ENCODE results near the gene RARRES2. TPM values are rescaled to one million over a fixed set of nuclear protein-coding genes. Genes with fewer than 3 reads are reported as not detected.
"Not testable (repeated sequence)": the region's sequence is repeated elsewhere in the genome, so short reads cannot be mapped to it uniquely, and the experiment has no call there.

The RARRES2 gene
- total RNA-seq, 1 experiment from 2014 or later: not detected

DNA sequence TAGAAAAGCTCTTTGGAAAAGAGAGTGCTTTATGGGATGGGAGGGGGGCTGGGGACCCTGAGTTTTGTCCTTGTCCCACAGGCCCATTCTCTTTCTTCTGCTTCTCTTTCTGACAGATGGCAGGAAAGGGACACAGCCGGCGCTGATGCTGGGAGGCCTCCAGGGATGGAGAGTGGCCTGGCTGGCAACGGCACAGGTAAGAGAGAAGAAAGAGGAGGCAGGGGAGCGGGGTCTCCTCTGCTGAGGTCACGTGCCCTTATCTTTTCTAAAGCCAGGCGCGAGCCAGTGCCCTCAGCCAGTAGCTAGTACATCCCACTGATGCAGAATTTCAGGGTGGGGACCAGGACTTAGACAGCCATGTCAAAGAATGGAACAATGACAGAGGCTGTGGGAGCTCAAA, 46.9 kb upstream of the RARRES2 start:
- Mint-ChIP-seq H3K36me3 (ENCODE audit: insufficient read depth, unreplicated experiment) (no peaks in the 10 kb centered on the region), H3K27ac (ENCODE audit: low read depth, unreplicated experiment) (no peak overlapping the region), H3K9me3 (ENCODE audit: unreplicated experiment) (no peaks in the 10 kb centered on the region), H3K27me3 (ENCODE audit: insufficient read depth, unreplicated experiment) (no peaks in the 10 kb centered on the region), H3K4me3 (ENCODE audit: unreplicated experiment) (no peak overlapping the region), H3K4me1 (ENCODE audit: insufficient read depth, unreplicated experiment) (peaks cover 2% of the 10 kb centered on the region)
- TF ChIP-seq, protein P1, sequence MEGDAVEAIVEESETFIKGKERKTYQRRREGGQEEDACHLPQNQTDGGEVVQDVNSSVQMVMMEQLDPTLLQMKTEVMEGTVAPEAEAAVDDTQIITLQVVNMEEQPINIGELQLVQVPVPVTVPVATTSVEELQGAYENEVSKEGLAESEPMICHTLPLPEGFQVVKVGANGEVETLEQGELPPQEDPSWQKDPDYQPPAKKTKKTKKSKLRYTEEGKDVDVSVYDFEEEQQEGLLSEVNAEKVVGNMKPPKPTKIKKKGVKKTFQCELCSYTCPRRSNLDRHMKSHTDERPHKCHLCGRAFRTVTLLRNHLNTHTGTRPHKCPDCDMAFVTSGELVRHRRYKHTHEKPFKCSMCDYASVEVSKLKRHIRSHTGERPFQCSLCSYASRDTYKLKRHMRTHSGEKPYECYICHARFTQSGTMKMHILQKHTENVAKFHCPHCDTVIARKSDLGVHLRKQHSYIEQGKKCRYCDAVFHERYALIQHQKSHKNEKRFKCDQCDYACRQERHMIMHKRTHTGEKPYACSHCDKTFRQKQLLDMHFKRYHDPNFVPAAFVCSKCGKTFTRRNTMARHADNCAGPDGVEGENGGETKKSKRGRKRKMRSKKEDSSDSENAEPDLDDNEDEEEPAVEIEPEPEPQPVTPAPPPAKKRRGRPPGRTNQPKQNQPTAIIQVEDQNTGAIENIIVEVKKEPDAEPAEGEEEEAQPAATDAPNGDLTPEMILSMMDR (IDR thresholded peaks at IDR 0.05; ENCODE audit: unreplicated experiment): no peak
- intact Hi-C loops (cut with micrococcal nuclease): no loop called here
- DNase-seq (ENCODE audit: unreplicated experiment): no peak
- ChIA-PET POLR2A (no interaction called here), CTCF (interaction anchor here (0.8 to 0.9 kb wide), 2 partner anchors 30 to 32 kb away, joined by 3 read pairs; no protein-coding TSS in a partner anchor)
- no TSS peak for BruUV-seq (replicated peaks)

DNA sequence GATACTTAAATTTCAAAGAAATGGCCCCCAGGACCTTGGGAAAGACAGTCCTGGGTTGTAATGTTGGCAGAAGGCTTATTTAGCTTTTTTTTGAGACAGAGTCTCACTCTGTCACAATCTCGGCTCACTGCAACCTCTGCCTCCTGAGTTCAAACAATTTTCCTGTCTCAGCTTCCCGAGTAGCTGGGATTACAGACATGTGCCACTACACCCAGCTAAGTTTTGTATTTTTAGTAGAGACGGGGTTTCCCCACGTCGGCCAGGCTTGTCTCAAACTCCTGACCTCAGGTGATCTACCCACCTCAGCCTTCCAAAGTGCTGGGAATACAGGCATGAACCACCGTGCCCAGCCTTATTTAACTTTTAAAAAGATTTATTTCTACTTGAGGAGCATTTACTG, 44.5 kb upstream of the RARRES2 start:
- intact Hi-C loops (cut with micrococcal nuclease); H3K9me3 Mint-ChIP-seq (ENCODE audit: unreplicated experiment); DNase-seq (ENCODE audit: unreplicated experiment); H3K4me3 Mint-ChIP-seq (ENCODE audit: unreplicated experiment); H3K4me1 Mint-ChIP-seq (ENCODE audit: insufficient read depth, unreplicated experiment); BruUV-seq (replicated peaks); H3K36me3 Mint-ChIP-seq (ENCODE audit: insufficient read depth, unreplicated experiment); H3K27ac Mint-ChIP-seq (ENCODE audit: low read depth, unreplicated experiment); H3K27me3 Mint-ChIP-seq (ENCODE audit: insufficient read depth, unreplicated experiment): not testable (repeated sequence)
- CTCF ChIA-PET: interaction anchor here (1.0 kb wide), 1 partner anchor 18 kb away, joined by 3 read pairs; no protein-coding TSS in a partner anchor
- POLR2A ChIA-PET: interaction anchor here (0.6 to 0.7 kb wide), 2 partner anchors 178 to 780 kb away, joined by 3 read pairs; no protein-coding TSS in a partner anchor

DNA sequence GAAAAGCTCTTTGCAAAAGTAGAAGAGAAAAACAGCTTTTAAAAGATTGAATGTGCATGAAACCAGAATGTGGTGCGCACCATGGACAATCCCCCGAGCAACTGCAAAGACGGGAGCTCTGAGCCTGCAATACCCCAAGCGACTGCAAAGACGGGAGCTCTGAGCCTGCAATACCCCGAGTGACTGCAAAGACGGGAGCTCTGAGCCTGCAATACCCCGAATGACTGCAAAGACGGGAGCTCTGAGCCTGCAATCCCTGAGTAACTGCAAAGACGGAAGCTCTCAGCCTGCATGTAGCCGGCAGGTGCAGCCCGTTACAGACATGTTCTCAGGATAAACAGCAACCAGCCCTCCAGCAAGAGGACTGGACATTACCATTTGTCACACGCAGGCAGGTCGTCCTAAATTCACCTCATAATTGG, 43.9 kb upstream of the RARRES2 start:
- no peak overlapping the region for H3K4me3 Mint-ChIP-seq (ENCODE audit: unreplicated experiment)
- H3K4me1 Mint-ChIP-seq (ENCODE audit: insufficient read depth, unreplicated experiment): peaks cover 12% of the 10 kb centered on the region
- no peaks in the 10 kb centered on the region for H3K9me3 Mint-ChIP-seq (ENCODE audit: unreplicated experiment)
- no peak for DNase-seq (ENCODE audit: unreplicated experiment)
- H3K27me3 Mint-ChIP-seq (ENCODE audit: insufficient read depth, unreplicated experiment): no peaks in the 10 kb centered on the region
- CTCF ChIA-PET: no interaction called here
- TF ChIP-seq, protein P1 (IDR thresholded peaks at IDR 0.05; ENCODE audit: unreplicated experiment): no peak
- intact Hi-C loops (cut with micrococcal nuclease): no loop called here
- H3K27ac Mint-ChIP-seq (ENCODE audit: low read depth, unreplicated experiment): peak overlapping the region; percentile 61
- BruUV-seq (replicated peaks): no TSS peak
- POLR2A ChIA-PET: interaction anchor here (0.7 kb wide), 1 partner anchor 779 kb away, joined by 3 read pairs; no protein-coding TSS in a partner anchor
- no peaks in the 10 kb centered on the region for H3K36me3 Mint-ChIP-seq (ENCODE audit: insufficient read depth, unreplicated experiment)

DNA sequence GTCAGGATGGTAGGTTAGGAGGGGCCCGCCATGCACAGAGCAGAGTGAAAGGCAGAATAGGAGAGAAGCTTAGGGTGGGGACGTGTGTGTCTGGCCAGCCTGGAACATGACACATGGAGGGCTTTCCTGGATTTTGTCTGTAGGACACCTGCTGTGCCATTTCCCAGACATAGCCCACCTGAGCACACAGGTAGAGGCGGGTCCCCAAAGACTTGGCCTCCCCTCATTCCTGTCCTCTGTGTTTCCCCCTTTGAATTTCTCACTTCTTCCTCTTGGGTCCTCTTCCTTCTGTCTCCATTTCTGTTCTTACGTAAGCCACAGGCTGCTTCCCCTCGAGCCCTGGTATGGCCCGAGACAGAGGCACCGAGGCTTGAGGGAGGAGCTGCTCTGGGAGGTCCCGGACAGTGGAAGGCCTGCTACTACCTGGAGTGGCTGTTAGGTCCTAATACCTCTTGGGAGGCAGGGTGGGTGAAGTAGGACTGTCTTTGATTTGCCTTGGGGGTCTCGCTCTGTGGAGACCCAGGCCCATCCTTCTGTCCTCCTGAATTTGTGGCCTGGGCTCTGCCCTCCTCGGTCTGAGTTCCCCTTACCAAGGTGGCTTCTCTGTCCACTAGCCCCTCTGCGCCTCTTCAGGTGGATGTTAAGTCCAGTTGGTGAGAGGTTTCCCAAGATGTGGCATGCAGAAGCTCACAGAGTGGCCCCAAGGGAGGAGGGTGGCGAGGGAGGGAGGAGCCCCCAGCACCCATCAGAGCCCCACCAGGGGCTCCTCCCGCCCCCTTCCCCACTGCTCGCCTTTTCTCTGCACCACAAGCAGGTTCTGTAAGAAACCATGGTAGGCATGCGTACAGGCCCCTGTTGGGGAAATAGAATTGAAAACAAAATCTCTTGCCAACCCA, 43.2 kb upstream of the RARRES2 start:
- intact Hi-C loops (cut with micrococcal nuclease): no loop called here
- no peak for DNase-seq (ENCODE audit: unreplicated experiment)
- Mint-ChIP-seq H3K27ac (ENCODE audit: low read depth, unreplicated experiment) (peak overlapping the region; percentile 61), H3K36me3 (ENCODE audit: insufficient read depth, unreplicated experiment) (no peaks in the 10 kb centered on the region), H3K9me3 (ENCODE audit: unreplicated experiment) (no peaks in the 10 kb centered on the region), H3K4me1 (ENCODE audit: insufficient read depth, unreplicated experiment) (peaks cover 18% of the 10 kb centered on the region), H3K27me3 (ENCODE audit: insufficient read depth, unreplicated experiment) (no peaks in the 10 kb centered on the region), H3K4me3 (ENCODE audit: unreplicated experiment) (no peak overlapping the region)
- no TSS peak for BruUV-seq (replicated peaks)
- CTCF ChIA-PET: interaction anchor here (0.8 kb wide), 1 partner anchor 17 kb away, joined by 3 read pairs; no protein-coding TSS in a partner anchor
- POLR2A ChIA-PET: interaction anchor here (0.7 kb wide), 1 partner anchor 779 kb away, joined by 3 read pairs; no protein-coding TSS in a partner anchor
- TF ChIP-seq, protein P1 (IDR thresholded peaks at IDR 0.05; ENCODE audit: unreplicated experiment): no peak
